Measurements from ENCODE around the gene LAMA1.

LAMA1 gene

GRCh38 chr18:7104649-7105048, 12.9 kb downstream of the LAMA1 start:
- no peak for DNase-seq

- no peak for DNase-seq
Observed at GRCh38 chr18:7102131-7102530, 15.5 kb downstream of the LAMA1 start.

- DNase-seq: no peak
Observed at GRCh38 chr18:7096838-7097237, 20.8 kb downstream of the LAMA1 start.

GRCh38 chr18:7094427-7094826, 23.2 kb downstream of the LAMA1 start:
- DNase-seq: no peak

GRCh38 chr18:7090771-7091170, 26.8 kb downstream of the LAMA1 start:
- DNase-seq: no peak

- DNase-seq: no peak
Observed at GRCh38 chr18:7089369-7089768, 28.2 kb downstream of the LAMA1 start.

GRCh38 chr18:7084080-7085065, 33.2 kb downstream of the LAMA1 start:
- no peak for DNase-seq

- no peak for DNase-seq
Observed at GRCh38 chr18:7082671-7083070, 34.9 kb downstream of the LAMA1 start.

GRCh38 chr18:7079231-7079630, 38.4 kb downstream of the LAMA1 start:
- no peak for DNase-seq

GRCh38 chr18:7072593-7072992, 45.0 kb downstream of the LAMA1 start:
- DNase-seq: no peak

GRCh38 chr18:7071600-7071999, 46.0 kb downstream of the LAMA1 start:
- DNase-seq: no peak

GRCh38 chr18:7070466-7070865, 47.1 kb downstream of the LAMA1 start:
- no peak for DNase-seq

GRCh38 chr18:7068871-7069590, 48.6 kb downstream of the LAMA1 start:
- no peak for DNase-seq

GRCh38 chr18:7066965-7067555, 50.5 kb downstream of the LAMA1 start:
- no peak for DNase-seq

GRCh38 chr18:7065736-7066135, 51.9 kb downstream of the LAMA1 start:
- no peak for DNase-seq

GRCh38 chr18:7064346-7064745, 53.3 kb downstream of the LAMA1 start:
- DNase-seq: no peak

- no peak for DNase-seq
Observed at GRCh38 chr18:7062811-7063210, 54.8 kb downstream of the LAMA1 start.

GRCh38 chr18:7062236-7062635, 55.4 kb downstream of the LAMA1 start:
- no peak for DNase-seq

- DNase-seq: no peak
Observed at GRCh38 chr18:7059276-7059675, 58.3 kb downstream of the LAMA1 start.

- DNase-seq: no peak
Observed at GRCh38 chr18:7056026-7056425, 61.6 kb downstream of the LAMA1 start.

GRCh38 chr18:7049951-7050350, 67.6 kb downstream of the LAMA1 start:
- DNase-seq: no peak

GRCh38 chr18:7048081-7048480, 69.5 kb downstream of the LAMA1 start:
- DNase-seq: no peak

GRCh38 chr18:7047336-7047735, 70.3 kb downstream of the LAMA1 start:
- no peak for DNase-seq

Data from CD4-positive, alpha-beta T cell treated with Interleukin-6 for 4 hours (primary cell).